Measurements from ENCODE around the gene FOXL1.

FOXL1 gene

GRCh38 chr16:86565644-86566511 is 12.5 kb upstream of the FOXL1 start:
- no peaks in the 10 kb centered on the region for H3K9me3 ChIP-seq (ENCODE audit: low read length)
- H3K4me2 ChIP-seq (ENCODE audit: low read length): no peak overlapping the region
- TF ChIP-seq EZH2 (IDR thresholded peaks at IDR 0.05; ENCODE audit: borderline replicate concordance, low read length) (no peak), CTCF (IDR thresholded peaks at IDR 0.05; ENCODE audit: low read length) (no peak)
- peaks cover 31% of the 10 kb centered on the region for H3K4me1 ChIP-seq (ENCODE audit: insufficient read depth, low read length, severe bottlenecking)
- H3K9me2 ChIP-seq (ENCODE audit: low read depth, low read length): no peaks in the 10 kb centered on the region
- H3K79me2 ChIP-seq (ENCODE audit: insufficient read depth, low read length): no peaks in the 10 kb centered on the region
- no peak overlapping the region for H3K27ac ChIP-seq (ENCODE audit: low read depth, low read length, poor library complexity, severe bottlenecking)
- no peaks in the 10 kb centered on the region for H3K36me3 ChIP-seq (ENCODE audit: insufficient read depth, low read length)
- no peaks in the 10 kb centered on the region for H4K20me1 ChIP-seq (ENCODE audit: insufficient read depth, low read length)
- H3F3A ChIP-seq (ENCODE audit: insufficient read depth, low read length): 0 out of 2 replicates have a peak, but pooled peaks cover 3% of the 10 kb centered on the region
- H2AFZ ChIP-seq (ENCODE audit: low read length): no peak overlapping the region
- H3K9ac ChIP-seq (ENCODE audit: low read length): no peak overlapping the region
- H3K4me3 ChIP-seq (ENCODE audit: low read depth, low read length, poor library complexity, severe bottlenecking): no peak overlapping the region
- no peaks in the 10 kb centered on the region; the same call in 1 of the 2 replicates for H3K27me3 ChIP-seq (ENCODE audit: insufficient read depth, low read length)

GRCh38 chr16:86566601-86566965 is 11.8 kb upstream of the FOXL1 start, which contains the start of gene FOXC2:
TSS of gene FOXC2 (plus strand) at chr16:86566829. CDS start at chr16:86567336, 507 bp downstream.
- Histone ChIP-seq H3K4me1 (ENCODE audit: insufficient read depth, low read length, severe bottlenecking) (peaks cover 35% of the 10 kb centered on the region), H3K9me3 (ENCODE audit: low read length) (no peaks in the 10 kb centered on the region), H3K9me2 (ENCODE audit: low read depth, low read length) (no peaks in the 10 kb centered on the region), H2AFZ (ENCODE audit: low read length) (no peak within 1 kb of the TSS), H4K20me1 (ENCODE audit: insufficient read depth, low read length) (no peaks in the 10 kb centered on the region), H3K4me2 (ENCODE audit: low read length) (no peak within 1 kb of the TSS), H3K27ac (ENCODE audit: low read depth, low read length, poor library complexity, severe bottlenecking) (no peak within 1 kb of the TSS), H3K36me3 (ENCODE audit: insufficient read depth, low read length) (no peaks in the 10 kb centered on the region), H3F3A (ENCODE audit: insufficient read depth, low read length) (0 out of 2 replicates have a peak, but pooled peaks cover 3% of the 10 kb centered on the region), H3K27me3 (ENCODE audit: insufficient read depth, low read length) (no peaks in the 10 kb centered on the region; the same call in 1 of the 2 replicates), H3K4me3 (ENCODE audit: low read depth, low read length, poor library complexity, severe bottlenecking) (no peak within 1 kb of the TSS), H3K9ac (ENCODE audit: low read length) (no peak within 1 kb of the TSS), H3K79me2 (ENCODE audit: insufficient read depth, low read length) (no peaks in the 10 kb centered on the region)
- TF ChIP-seq EZH2 (IDR thresholded peaks at IDR 0.05; ENCODE audit: borderline replicate concordance, low read length): no peak
- no peak for TF ChIP-seq CTCF (IDR thresholded peaks at IDR 0.05; ENCODE audit: low read length)

DNA sequence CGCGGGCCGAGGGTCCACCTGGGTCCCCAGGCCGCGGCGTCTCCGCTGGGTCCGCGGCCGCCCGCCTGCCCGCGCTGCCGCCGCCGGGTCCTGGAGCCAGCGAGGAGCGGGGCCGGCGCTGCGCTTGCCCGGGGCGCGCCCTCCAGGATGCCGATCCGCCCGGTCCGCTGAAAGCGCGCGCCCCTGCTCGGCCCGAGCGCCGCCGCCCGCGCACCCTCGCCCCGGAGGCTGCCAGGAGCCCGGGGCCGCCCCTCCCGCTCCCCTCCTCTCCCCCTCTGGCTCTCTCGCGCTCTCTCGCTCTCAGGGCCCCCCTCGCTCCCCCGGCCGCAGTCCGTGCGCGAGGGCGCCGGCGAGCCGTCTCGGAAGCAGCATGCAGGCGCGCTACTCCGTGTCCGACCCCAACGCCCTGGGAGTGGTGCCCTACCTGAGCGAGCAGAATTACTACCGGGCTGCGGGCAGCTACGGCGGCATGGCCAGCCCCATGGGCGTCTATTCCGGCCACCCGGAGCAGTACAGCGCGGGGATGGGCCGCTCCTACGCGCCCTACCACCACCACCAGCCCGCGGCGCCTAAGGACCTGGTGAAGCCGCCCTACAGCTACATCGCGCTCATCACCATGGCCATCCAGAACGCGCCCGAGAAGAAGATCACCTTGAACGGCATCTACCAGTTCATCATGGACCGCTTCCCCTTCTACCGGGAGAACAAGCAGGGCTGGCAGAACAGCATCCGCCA is 11.2 kb upstream of the FOXL1 start:
- no peaks in the 10 kb centered on the region for H3K9me2 ChIP-seq (ENCODE audit: low read depth, low read length)
- no peaks in the 10 kb centered on the region for H3K36me3 ChIP-seq (ENCODE audit: insufficient read depth, low read length)
- no peaks in the 10 kb centered on the region for H4K20me1 ChIP-seq (ENCODE audit: insufficient read depth, low read length)
- H3K4me1 ChIP-seq (ENCODE audit: insufficient read depth, low read length, severe bottlenecking): peaks cover 40% of the 10 kb centered on the region
- no peak overlapping the region for H3K4me2 ChIP-seq (ENCODE audit: low read length)
- 0 out of 2 replicates have a peak, but pooled peaks cover 3% of the 10 kb centered on the region for H3F3A ChIP-seq (ENCODE audit: insufficient read depth, low read length)
- no peaks in the 10 kb centered on the region for H3K9me3 ChIP-seq (ENCODE audit: low read length)
- TF ChIP-seq EZH2 (IDR thresholded peaks at IDR 0.05; ENCODE audit: borderline replicate concordance, low read length) (no peak), CTCF (IDR thresholded peaks at IDR 0.05; ENCODE audit: low read length) (no peak)
- H3K27ac ChIP-seq (ENCODE audit: low read depth, low read length, poor library complexity, severe bottlenecking): no peak overlapping the region
- no peaks in the 10 kb centered on the region; the same call in 1 of the 2 replicates for H3K27me3 ChIP-seq (ENCODE audit: insufficient read depth, low read length)
- H2AFZ ChIP-seq (ENCODE audit: low read length): no peak overlapping the region
- H3K79me2 ChIP-seq (ENCODE audit: insufficient read depth, low read length): 0 out of 2 replicates have a peak, but pooled peaks cover 2% of the 10 kb centered on the region
- H3K9ac ChIP-seq (ENCODE audit: low read length): no peak overlapping the region
- no peak overlapping the region for H3K4me3 ChIP-seq (ENCODE audit: low read depth, low read length, poor library complexity, severe bottlenecking)
